ENCODE measurements around the gene CCP110.

Gene CCP110

GRCh38 chr16:19566362-19566761 is 42.6 kb downstream of the CCP110 start:
- no peak for DNase-seq (ENCODE audit: extremely low read depth, low read depth)
- no peak for TF ChIP-seq CTCF (IDR thresholded peaks at IDR 0.05; ENCODE audit: low read depth, low read length)

GRCh38 chr16:19567560-19567959 is 43.8 kb downstream of the CCP110 start:
- DNase-seq (ENCODE audit: extremely low read depth, low read depth) = no peak
- no peak for TF ChIP-seq CTCF (IDR thresholded peaks at IDR 0.05; ENCODE audit: low read depth, low read length)

DNA sequence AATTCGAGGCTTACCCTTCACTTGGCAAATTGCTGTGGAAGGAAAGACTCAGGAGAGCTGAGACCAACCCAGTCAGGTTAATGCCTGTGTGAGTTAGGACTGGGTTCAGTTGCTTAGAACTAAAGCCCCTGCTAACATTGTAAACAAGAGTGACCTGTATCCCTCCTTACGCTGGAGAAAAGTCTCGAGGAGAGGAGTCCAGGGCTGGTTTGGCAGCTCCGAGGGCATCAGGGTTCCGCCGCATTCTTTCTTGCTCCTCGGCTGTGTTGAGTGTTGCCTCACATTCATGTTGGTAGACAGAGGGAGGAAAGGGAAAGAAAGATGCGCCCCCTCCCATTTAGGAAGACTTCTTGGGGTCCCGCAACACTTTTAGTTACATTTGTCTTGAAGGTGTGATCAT is 50.3 kb downstream of the CCP110 start:
- no peak for DNase-seq (ENCODE audit: extremely low read depth, low read depth)
- no peak for TF ChIP-seq CTCF (IDR thresholded peaks at IDR 0.05; ENCODE audit: low read depth, low read length)

DNA sequence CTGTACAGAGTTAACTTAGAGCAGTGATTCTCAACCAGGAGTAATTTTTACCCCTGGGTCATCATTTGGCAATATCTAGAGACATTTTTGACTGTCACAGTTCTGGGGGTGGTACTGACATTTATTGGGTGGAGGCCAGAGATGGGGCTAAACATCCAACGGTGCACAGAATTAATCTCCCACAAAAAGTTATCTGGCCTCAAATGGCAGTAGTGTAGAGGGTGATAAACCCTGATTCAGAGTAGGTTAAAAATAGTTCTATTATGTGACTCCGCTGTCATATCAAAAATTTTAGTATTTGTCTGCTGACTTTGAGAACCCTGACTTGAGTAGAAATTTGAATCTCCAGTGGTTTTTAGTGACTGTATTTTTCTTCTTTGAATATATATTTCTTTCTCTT is 50.9 kb downstream of the CCP110 start:
- TF ChIP-seq CTCF (IDR thresholded peaks at IDR 0.05; ENCODE audit: low read depth, low read length) = no peak

GRCh38 chr16:19578378-19578971 is 54.7 kb downstream of the CCP110 start:
- DNase-seq (ENCODE audit: extremely low read depth, low read depth) = no peak
- TF ChIP-seq CTCF (IDR thresholded peaks at IDR 0.05; ENCODE audit: low read depth, low read length) = peak; percentile 5; the same call in 1 of the 2 replicates

More for the DNA sequence above, 50.9 kb downstream of the CCP110 start:
- DNase-seq (ENCODE audit: extremely low read depth, low read depth) = no peak

- DNase-seq (ENCODE audit: extremely low read depth, low read depth) = no peak
- no peak for TF ChIP-seq CTCF (IDR thresholded peaks at IDR 0.05; ENCODE audit: low read depth, low read length)
Measured at GRCh38 chr16:19582050-19582831, 58.5 kb downstream of the CCP110 start.

- no peak for DNase-seq (ENCODE audit: extremely low read depth, low read depth)
- peak; percentile 93 for TF ChIP-seq CTCF (IDR thresholded peaks at IDR 0.05; ENCODE audit: low read depth, low read length)
Measured at GRCh38 chr16:19583665-19584300, 60.0 kb downstream of the CCP110 start.

Measured in AG09319 (cell line).